GM13976 (cell line): Measurements from ENCODE around the gene GATA2.

ENCODE experiments used
- DNase-seq: peaks from one replicate; pipeline ENCODE4 v3.0.0; 2012; ENCODE audit warnings: low spot score
- in situ Hi-C: fragments of 300-500 bp; cut with MboI; formaldehyde crosslinking; loops from one replicate; pipeline ENCODE4 v1.12.0; 2022; ENCODE audit warnings: low sequenced_read_pairs, mixed read lengths, inconsistent platforms; ENCODE audit not compliant: unreplicated experiment
- TF ChIP-seq, protein P1 (sequence below): IDR thresholded peaks from 2 replicates; pipeline ENCODE4 v1.5.1; 2012; ENCODE audit warnings: borderline replicate concordance, mild to moderate bottlenecking; ENCODE audit not compliant: insufficient read depth; ENCODE audit errors: extremely low read depth, missing control alignments, control extremely low read depth

The GATA2 gene

DNA sequence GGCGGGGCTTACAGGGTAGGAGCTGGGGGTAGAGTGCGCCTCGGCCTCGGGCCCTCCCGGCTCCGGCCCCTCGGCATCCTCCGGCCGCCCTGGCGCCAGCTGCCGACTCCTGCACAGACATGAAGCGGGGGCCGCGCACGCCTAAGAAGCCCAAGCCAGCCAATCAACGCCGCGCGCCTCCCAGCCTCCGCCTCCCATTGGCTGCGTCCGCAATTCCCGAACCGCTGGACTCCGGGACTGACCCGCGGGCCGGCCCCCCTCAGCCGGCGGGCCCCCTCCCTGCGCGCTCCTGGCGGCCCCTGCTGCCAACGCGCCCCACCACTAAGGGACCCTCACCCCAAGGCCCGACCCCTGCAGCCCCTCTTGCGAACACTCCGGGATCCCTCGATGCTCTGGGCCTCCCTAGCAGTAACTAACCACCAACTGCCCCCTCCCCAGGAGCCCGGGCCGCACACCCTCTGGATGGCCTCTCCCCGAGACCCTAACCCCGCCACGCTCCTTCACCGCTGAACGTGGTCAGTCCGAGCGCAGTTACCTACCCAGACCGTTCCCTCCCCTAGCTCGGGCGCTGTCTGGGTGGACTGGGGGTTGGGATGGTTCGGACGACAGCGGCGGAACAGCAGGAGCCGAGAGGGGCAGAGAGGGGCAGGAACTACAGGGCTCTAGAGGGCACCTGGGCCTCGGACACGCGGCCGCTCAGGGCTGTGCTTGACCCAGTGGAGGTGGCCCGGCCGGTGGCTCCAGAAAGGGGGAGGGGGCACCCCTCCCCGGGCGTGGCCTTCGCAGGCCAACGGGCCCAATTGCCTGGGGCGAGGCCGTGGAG lies 5.0 kb downstream of the GATA2 start:
- in situ Hi-C loops = no loop called here
- peak; percentile 79 for DNase-seq
- TF ChIP-seq, protein P1, sequence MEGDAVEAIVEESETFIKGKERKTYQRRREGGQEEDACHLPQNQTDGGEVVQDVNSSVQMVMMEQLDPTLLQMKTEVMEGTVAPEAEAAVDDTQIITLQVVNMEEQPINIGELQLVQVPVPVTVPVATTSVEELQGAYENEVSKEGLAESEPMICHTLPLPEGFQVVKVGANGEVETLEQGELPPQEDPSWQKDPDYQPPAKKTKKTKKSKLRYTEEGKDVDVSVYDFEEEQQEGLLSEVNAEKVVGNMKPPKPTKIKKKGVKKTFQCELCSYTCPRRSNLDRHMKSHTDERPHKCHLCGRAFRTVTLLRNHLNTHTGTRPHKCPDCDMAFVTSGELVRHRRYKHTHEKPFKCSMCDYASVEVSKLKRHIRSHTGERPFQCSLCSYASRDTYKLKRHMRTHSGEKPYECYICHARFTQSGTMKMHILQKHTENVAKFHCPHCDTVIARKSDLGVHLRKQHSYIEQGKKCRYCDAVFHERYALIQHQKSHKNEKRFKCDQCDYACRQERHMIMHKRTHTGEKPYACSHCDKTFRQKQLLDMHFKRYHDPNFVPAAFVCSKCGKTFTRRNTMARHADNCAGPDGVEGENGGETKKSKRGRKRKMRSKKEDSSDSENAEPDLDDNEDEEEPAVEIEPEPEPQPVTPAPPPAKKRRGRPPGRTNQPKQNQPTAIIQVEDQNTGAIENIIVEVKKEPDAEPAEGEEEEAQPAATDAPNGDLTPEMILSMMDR = no peak

DNA sequence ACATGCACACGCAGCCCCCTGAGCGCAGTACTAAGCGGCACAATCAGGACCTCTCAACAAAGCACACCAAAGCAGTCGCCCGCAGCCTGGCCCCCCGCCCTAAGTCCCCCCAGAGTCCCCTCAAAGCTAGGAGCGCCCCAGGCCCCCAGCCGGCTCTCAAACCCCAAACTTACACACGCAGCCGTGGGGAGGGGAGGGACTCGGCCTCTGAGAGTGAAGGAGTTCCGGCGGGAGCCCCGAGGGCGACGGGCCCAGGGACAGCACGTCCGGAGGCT lies 5.5 kb downstream of the GATA2 start:
- in situ Hi-C loops = no loop called here
- TF ChIP-seq, protein P1 = no peak
- no peak for DNase-seq

DNA sequence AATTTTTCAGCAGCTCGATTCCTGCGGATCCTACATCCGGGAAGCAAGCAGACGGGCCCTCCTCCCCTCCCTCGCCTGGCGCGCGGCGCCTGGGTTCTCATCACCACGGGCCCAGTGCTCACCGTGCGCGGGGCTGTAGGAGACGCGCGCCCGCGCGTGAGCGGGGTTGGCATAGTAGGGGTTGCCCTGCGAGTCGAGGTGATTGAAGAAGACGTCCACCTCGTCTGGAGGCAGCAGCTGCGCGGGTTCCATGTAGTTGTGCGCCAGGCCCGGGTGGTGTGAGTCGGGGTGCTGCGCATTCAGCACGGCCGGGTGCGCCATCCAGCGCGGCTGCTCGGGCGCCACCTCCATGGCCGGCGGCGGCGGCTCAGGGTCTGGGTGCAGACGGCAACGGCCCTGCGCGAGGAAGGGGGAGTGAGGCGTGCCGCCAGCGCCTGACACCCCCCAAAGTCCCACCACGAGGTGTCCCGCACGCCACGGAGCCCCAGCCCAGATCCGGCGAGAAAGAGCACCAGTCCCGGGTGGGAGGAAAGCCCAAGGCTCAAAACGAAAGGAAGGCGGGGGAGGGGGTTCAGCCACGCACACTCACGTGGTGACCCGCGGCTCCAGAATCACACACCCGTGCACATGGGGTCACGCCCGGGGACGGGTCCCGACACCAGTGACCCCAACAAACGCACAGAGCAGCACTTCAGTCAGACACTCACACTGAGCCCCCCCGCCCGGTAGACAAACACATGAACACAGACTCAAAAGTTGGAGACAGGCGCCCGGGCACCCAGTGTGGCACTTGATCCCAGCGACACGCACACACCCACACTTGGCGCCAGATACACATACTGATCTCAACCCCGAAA lies 6.1 kb downstream of the GATA2 start:
- TF ChIP-seq, protein P1 = no peak
- no peak for DNase-seq
- in situ Hi-C loops = no loop called here

DNA sequence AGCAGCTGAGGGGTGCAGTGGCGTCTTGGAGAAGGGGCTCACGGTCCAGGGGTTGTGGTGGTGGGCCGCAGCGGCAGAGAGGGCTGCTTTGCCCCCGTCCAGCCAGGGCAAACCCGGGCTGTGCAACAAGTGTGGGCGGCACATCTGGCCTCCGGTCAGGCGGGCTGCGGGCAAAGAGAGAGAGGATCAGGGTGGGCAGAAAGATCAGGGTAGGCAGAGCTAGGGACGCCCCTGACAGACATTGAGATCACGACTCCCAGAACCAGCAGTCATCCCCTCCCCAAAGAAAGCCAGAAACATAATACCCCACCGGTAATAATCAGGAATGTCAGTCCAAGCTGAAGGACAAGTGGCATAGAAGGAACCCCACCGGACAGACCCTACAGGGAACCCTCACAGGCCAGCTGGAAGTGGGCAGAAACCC lies 6.8 kb downstream of the GATA2 start:
- in situ Hi-C loops = no loop called here
- no peak for DNase-seq
- TF ChIP-seq, protein P1 = no peak

DNA sequence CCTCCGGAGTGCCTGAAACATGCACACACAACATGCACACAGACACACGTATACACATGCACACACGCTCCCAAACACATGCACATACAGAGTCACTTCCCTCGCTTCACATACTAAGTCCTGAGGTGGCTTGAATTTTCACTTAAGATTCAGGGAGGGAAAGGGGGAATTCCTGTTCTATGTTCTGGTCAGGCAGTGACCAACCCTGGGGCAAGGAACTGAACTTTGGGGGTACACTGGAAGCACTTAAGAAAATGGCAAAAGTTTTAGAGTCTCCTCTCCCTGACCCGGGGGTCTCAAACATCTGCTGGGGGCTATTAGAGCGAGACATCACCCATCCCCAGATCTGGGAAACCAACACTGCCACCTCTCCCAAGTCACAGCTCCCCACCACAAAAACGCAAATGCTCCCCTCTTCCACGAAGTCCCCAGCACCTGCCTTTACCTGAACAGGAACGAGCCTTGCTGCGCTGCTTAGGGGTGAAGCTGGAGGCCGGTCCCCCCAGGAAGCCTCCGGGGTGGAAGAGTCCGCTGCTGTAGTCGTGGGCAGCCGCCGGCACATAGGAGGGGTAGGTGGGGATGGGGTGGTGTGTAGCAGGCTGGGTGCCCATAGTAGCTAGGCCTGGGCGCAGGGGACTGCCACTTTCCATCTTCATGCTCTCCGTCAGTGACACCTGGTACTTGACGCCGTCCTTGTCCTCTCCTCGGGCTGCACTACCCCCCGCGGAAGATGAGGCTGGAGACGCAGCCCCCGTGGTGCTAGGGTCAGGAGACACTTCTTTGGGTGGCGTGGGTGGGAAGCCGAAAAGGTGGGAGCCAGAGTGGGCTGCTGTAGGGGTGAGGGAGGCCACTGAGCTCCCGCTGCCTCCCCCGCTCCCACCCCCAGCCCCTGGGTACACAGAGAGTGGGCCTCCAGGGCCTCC lies 7.5 kb downstream of the GATA2 start:
- DNase-seq = no peak
- in situ Hi-C loops = no loop called here

More for the DNA sequence above, 7.5 kb downstream of the GATA2 start:
- TF ChIP-seq, protein P1 = no peak
